K562 (cell line): Measurements from ENCODE around the gene SHB. TPM values are rescaled to one million over a fixed set of nuclear protein-coding genes. Genes with fewer than 3 reads are reported as not detected.

Source experiments
- C11orf30 ChIP-seq: fragments of 450-650 bp; IDR thresholded peaks from 2 replicates; pipeline ENCODE4 v1.6.1; 2016; ENCODE audit warnings: low read depth, mild to moderate bottlenecking
- CBX2 ChIP-seq: fragments of 200-600 bp; sonication (generic); IDR thresholded peaks from one replicate; pipeline ENCODE4 v1.6.1; 2012; ENCODE audit warnings: mild to moderate bottlenecking, low read length, inconsistent platforms; ENCODE audit not compliant: insufficient read depth, poor library complexity, severe bottlenecking
- LCOR ChIP-seq: sonication (generic); formaldehyde crosslinking; IDR thresholded peaks from 2 replicates; pipeline ENCODE4 v1.8.0; 2022; ENCODE audit warnings: mild to moderate bottlenecking, missing genetic modification reagents
- MEF2A ChIP-seq: IDR thresholded peaks from 2 replicates; pipeline ENCODE4 v1.6.1; 2011; ENCODE audit warnings: low read depth, mild to moderate bottlenecking, low read length, moderate library complexity; ENCODE audit not compliant: control insufficient read depth
- PHB ChIP-seq: fragments of 250-450 bp; sonication (Bioruptor Pico); IDR thresholded peaks from 2 replicates; pipeline ENCODE4 v1.5.0; 2021
- POU5F1 ChIP-seq: fragments of 150-350 bp; IDR thresholded peaks from 2 replicates; pipeline ENCODE4 v1.6.1; 2014; ENCODE audit warnings: borderline replicate concordance, low read length, low read depth, mild to moderate bottlenecking; ENCODE audit not compliant: partially characterized antibody
- PYGO2 ChIP-seq: fragments of 450-650 bp; IDR thresholded peaks from 2 replicates; pipeline ENCODE4 v1.6.1; 2016; ENCODE audit warnings: mild to moderate bottlenecking, missing genetic modification characterization, moderate library complexity, missing compliant biosample characterization
- SMAD1 ChIP-seq: fragments of 150-350 bp; IDR thresholded peaks from 2 replicates; pipeline ENCODE4 v1.6.1; 2014; ENCODE audit warnings: low read length, low read depth; ENCODE audit not compliant: partially characterized antibody
- TCF7 ChIP-seq: sonication (generic); IDR thresholded peaks from 2 replicates; pipeline ENCODE4 v1.6.1; 2016; ENCODE audit warnings: antibody characterized with exemption, borderline replicate concordance
- ZBTB12 ChIP-seq: fragments of 250-450 bp; sonication (Bioruptor Pico); IDR thresholded peaks from 2 replicates; pipeline ENCODE4 v1.4.0; 2020
- ZNF134 ChIP-seq: fragments of 250-450 bp; sonication (Bioruptor Pico); conservative IDR thresholded peaks from 2 replicates; pipeline ENCODE4 v1.4.0; 2020
- ZNF395 ChIP-seq: fragments of 200-800 bp; sonication (Bioruptor generic); IDR thresholded peaks from 2 replicates; pipeline ENCODE4 v1.6.1; 2017; ENCODE audit warnings: missing genetic modification characterization, missing compliant biosample characterization
- ZNF408 ChIP-seq: fragments of 250-450 bp; sonication (Bioruptor Pico); IDR thresholded peaks from 2 replicates; pipeline ENCODE4 v1.4.0; 2020; ENCODE audit warnings: low read depth, mild to moderate bottlenecking, moderate library complexity
- ZNF507 ChIP-seq: conservative IDR thresholded peaks from 2 replicates; pipeline ENCODE4 v1.6.1; 2017; ENCODE audit warnings: missing genetic modification characterization, missing compliant biosample characterization
- ZNF57 ChIP-seq: fragments of 450-650 bp; formaldehyde crosslinking; IDR thresholded peaks from 2 replicates; pipeline ENCODE4 v1.4.0; 2020; ENCODE audit warnings: mild to moderate bottlenecking, moderate library complexity
- ZNF696 ChIP-seq: fragments of 250-450 bp; sonication (Bioruptor Pico); conservative IDR thresholded peaks from 2 replicates; pipeline ENCODE4 v1.4.0; 2020; ENCODE audit warnings: mild to moderate bottlenecking, moderate library complexity
- polyA plus RNA-seq, 8 experiments: library from polyadenylated mRNA; depleted of rRNA in 4 of 8; stranded (reverse) in 5 of 8; unstranded in 3 of 8; fragments of >200 nt; fragmentation: Nextera tagmentation in 2 of 8; fragmentation: Illumina TruSeq in 1 of 8; extraction: Ambion mirVana in 2 of 8; extraction: Trizol in 1 of 8; gene quantifications; 2 replicates each; pipeline versions ENCODE4 v1.2.1 to v1.2.3, GENCODE V29; 2011 to 2014; ENCODE audit warnings: inconsistent platforms in 1 of 8, missing spikeins in 1 of 8
- total RNA-seq, 7 experiments: library from RNA; depleted of rRNA in 6 of 7; stranded (reverse); fragments of >200 nt in 6 of 7; fragmentation: Illumina TruSeq in 2 of 7; extraction: Trizol in 2 of 7; gene quantifications; 2 replicates each; pipeline versions ENCODE4 v1.2.1 to v1.2.3, GENCODE V29; 2011 to 2021; ENCODE audit warnings: low replicate concordance in 1 of 7
- TF ChIP-seq, protein P1 (sequence below): sonication (generic); formaldehyde crosslinking; IDR thresholded peaks from 2 replicates; pipeline ENCODE4 v1.8.1; 2022; ENCODE audit warnings: missing genetic modification reagents
- TF ChIP-seq, protein P2 (sequence below), 2 experiments: fragments of 150-350 bp in 1 of 2; IDR thresholded peaks; 2 replicates each; pipeline ENCODE4 v1.6.1; 2012 to 2016; ENCODE audit warnings: low read depth in 2 of 2, low read length in 2 of 2, mild to moderate bottlenecking in 1 of 2, moderate library complexity in 1 of 2
- TF ChIP-seq, protein P3 (sequence below): fragments of 250-450 bp; sonication (Bioruptor Pico); IDR thresholded peaks from 2 replicates; pipeline ENCODE4 v1.5.1; 2021; ENCODE audit warnings: mild to moderate bottlenecking

The SHB gene
- total and polyA plus RNA-seq, 9 of the 15 experiments (the other 6 are each of a cell fraction or from before 2014, with no cell fraction given), result 0.78 to 16.0 (median 5.3) TPM

DNA sequence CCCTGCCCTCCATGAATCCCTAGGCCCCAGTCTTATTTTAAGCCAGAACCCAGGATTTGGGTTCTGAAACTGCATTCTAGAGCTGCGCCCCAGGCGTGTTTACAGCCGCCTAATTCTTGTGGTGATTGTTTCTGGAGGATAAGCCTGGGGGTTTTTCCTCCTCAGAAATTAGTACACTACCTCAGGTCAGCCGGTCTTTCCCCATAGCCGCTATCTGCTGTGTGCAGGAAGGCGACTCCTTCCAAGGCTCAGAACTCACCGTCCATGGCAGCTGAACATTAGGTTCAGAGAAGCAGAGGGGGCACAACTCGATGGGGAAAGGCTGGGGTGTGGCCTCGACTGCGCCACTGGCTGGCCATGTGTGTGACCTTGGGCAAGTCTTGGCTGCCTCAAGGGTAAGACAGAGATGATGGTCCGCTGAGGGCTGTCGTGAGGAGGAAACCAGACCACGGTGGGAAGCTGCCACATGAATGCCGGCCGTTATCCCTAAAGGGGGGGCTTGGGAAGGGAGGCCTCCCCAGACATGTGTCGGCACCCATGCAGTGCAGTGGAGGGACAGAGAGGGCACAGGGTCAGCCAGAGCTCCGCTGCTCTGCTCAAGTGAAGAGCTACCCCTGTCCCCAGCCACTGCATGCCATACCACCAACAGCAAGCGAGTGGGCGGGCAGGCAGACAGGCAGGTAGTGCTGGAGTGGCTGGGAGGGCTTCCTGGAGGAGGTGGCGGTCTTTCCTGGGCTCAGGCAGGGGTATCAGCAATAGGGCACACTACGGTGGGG lies 28.9 kb downstream of the SHB start (continued):
- TF ChIP-seq, protein P1, sequence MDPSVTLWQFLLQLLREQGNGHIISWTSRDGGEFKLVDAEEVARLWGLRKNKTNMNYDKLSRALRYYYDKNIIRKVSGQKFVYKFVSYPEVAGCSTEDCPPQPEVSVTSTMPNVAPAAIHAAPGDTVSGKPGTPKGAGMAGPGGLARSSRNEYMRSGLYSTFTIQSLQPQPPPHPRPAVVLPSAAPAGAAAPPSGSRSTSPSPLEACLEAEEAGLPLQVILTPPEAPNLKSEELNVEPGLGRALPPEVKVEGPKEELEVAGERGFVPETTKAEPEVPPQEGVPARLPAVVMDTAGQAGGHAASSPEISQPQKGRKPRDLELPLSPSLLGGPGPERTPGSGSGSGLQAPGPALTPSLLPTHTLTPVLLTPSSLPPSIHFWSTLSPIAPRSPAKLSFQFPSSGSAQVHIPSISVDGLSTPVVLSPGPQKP (CRISPR knock-in tag), result no peak
- TF ChIP-seq MEF2A, result no peak
- TF ChIP-seq POU5F1, result no peak
- peak; percentile 70 for TF ChIP-seq ZNF395 (CRISPR knock-in tag)
- TF ChIP-seq ZNF57 (CRISPR knock-in tag), result no peak
- TF ChIP-seq ZNF134 (CRISPR knock-in tag), result no peak
- TF ChIP-seq, protein P2, sequence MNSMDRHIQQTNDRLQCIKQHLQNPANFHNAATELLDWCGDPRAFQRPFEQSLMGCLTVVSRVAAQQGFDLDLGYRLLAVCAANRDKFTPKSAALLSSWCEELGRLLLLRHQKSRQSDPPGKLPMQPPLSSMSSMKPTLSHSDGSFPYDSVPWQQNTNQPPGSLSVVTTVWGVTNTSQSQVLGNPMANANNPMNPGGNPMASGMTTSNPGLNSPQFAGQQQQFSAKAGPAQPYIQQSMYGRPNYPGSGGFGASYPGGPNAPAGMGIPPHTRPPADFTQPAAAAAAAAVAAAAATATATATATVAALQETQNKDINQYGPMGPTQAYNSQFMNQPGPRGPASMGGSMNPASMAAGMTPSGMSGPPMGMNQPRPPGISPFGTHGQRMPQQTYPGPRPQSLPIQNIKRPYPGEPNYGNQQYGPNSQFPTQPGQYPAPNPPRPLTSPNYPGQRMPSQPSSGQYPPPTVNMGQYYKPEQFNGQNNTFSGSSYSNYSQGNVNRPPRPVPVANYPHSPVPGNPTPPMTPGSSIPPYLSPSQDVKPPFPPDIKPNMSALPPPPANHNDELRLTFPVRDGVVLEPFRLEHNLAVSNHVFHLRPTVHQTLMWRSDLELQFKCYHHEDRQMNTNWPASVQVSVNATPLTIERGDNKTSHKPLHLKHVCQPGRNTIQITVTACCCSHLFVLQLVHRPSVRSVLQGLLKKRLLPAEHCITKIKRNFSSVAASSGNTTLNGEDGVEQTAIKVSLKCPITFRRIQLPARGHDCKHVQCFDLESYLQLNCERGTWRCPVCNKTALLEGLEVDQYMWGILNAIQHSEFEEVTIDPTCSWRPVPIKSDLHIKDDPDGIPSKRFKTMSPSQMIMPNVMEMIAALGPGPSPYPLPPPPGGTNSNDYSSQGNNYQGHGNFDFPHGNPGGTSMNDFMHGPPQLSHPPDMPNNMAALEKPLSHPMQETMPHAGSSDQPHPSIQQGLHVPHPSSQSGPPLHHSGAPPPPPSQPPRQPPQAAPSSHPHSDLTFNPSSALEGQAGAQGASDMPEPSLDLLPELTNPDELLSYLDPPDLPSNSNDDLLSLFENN (IDR thresholded peaks at IDR 0.05; ENCODE audit: low read depth in 2 of 2, low read length in 2 of 2), result no peak
- no peak for TF ChIP-seq ZNF408 (CRISPR knock-in tag)
- TF ChIP-seq ZNF696, result no peak
- TF ChIP-seq CBX2, result no peak
- no peak for TF ChIP-seq TCF7
- TF ChIP-seq ZNF507 (tag), result no peak
- TF ChIP-seq, protein P3, sequence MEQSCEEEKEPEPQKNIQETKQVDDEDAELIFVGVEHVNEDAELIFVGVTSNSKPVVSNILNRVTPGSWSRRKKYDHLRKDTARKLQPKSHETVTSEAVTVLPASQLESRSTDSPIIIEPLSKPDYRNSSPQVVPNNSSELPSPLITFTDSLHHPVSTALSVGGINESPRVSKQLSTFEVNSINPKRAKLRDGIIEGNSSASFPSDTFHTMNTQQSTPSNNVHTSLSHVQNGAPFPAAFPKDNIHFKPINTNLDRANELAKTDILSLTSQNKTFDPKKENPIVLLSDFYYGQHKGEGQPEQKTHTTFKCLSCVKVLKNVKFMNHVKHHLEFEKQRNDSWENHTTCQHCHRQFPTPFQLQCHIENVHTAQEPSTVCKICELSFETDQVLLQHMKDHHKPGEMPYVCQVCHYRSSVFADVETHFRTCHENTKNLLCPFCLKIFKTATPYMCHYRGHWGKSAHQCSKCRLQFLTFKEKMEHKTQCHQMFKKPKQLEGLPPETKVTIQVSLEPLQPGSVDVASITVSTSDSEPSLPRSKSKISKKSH (CRISPR knock-in tag), result no peak
- TF ChIP-seq PYGO2 (tag), result no peak
- TF ChIP-seq C11orf30, result no peak
- no peak for TF ChIP-seq SMAD1
- peak; percentile 86; the same call in 1 of the 2 replicates for TF ChIP-seq LCOR (CRISPR knock-in tag)
- TF ChIP-seq ZBTB12 (CRISPR knock-in tag), result no peak; the same call in 1 of the 2 replicates
- TF ChIP-seq PHB (CRISPR knock-in tag), result no peak
